Left colon (tissue), 2 donors: Measurements from ENCODE around the gene ANKAR. TPM values are rescaled to one million over a fixed set of nuclear protein-coding genes. Genes with fewer than 3 reads are reported as not detected.
A peak's percentile ranks its signal among the peaks of the same experiment; 100 is the strongest.
"Not testable (repeated sequence)": the region's sequence is repeated elsewhere in the genome, so short reads cannot be mapped to it uniquely, and the experiment has no call there.

ENCODE experiments used
- ATAC-seq: fragments of 200-7000 bp; cut with Tn5 transposase; one replicate; pipeline ENCODE4 v1.9.1; 2020; ENCODE audit warnings: mild to moderate bottlenecking, moderate library complexity
- DNase-seq, 2 donors: peaks; one replicate each; pipeline ENCODE4 v3.0.0-alpha.2; 2020
- intact Hi-C, 2 donors: fragments of 100-400 bp; cut with DNase I in 1 of 2; cut with micrococcal nuclease in 1 of 2; formaldehyde crosslinking; loops; one replicate each; pipeline versions ENCODE4 v1.11.2 to v1.14.0; 2022; cut with DNase I, micrococcal nuclease
- total RNA-seq, 2 donors: library from RNA; stranded (reverse); fragmentation: NEBNext Ultra II Directional; extraction: Animal tissue kit (Norgen Biotek cat#: 25700); gene quantifications; one replicate each; pipeline ENCODE4 v1.2.1, GENCODE V29; 2021
- donor health status: DM: no; HTN: no; CAD: no.
- donor health status: DM: yes; HTN: yes; CAD: no.

ANKAR gene
- total RNA-seq, 2 donors from 2014 or later: 7.6 to 10.6 TPM

DNA sequence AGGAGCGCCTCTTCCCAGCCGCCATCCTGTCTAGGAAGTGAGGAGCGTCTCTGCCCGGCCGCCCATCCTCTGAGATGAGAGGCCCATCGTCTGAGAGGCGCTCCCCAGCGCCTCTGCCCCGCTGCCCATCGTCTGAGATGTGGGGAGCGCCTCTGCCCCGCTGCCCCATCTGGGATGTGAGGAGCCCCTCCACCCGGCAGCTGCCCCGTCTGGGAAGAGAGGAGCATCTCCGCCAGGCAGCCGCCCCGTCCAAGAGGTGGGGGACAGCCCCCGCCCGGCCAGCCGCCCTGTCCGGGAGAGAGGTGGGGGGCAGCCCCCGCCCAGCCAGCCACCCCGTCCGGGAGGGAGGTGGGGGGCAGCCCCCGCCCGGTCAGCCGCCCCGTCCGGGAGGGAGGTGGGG, 21.0 kb upstream of the ANKAR start:
- DNase-seq, intact Hi-C loops, ATAC-seq: not testable (repeated sequence)

DNA sequence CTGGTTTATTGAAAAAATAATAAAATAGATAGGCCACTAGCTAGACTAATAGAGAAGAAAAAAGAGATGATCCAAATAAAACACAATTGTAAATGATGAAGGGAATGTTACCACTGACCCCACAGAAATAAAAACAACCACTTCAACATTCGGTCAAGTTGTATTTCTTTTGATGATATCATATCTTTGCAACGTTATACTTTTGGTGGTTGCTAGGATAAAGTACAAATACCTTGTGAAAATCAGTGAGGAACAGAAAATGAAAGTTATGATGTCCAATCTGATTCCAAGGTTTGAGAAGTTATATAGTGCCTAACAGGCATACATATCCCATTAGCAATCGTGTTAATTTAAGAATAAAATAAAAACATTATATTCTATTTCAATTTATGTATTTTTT, 19.8 kb upstream of the ANKAR start:
- no peak for DNase-seq
- no peak for ATAC-seq
- intact Hi-C loops: no loop called here

DNA sequence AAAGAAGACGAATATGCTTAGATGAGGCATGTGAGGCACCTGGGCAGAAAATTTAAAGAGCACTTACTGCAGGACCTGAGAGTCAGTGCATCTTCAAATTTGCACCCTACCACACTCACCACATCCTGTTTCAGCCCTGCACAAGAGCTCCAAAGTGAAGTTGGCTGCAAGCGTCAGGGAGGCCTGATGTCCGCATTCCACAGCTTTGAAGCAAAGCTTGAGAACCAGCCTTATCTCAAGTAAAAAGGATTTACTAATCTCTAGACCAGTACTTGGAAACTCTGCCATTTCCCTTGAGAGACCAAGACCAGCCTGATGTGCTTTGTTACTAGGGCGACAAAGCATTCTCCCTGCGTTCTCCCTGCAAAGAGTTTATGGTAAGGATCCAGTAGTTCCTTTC, 16.6 kb upstream of the ANKAR start:
- ATAC-seq (no peak), DNase-seq (peak in 1 of 2 donors; percentile 12)
- intact Hi-C loops: no loop called here

DNA sequence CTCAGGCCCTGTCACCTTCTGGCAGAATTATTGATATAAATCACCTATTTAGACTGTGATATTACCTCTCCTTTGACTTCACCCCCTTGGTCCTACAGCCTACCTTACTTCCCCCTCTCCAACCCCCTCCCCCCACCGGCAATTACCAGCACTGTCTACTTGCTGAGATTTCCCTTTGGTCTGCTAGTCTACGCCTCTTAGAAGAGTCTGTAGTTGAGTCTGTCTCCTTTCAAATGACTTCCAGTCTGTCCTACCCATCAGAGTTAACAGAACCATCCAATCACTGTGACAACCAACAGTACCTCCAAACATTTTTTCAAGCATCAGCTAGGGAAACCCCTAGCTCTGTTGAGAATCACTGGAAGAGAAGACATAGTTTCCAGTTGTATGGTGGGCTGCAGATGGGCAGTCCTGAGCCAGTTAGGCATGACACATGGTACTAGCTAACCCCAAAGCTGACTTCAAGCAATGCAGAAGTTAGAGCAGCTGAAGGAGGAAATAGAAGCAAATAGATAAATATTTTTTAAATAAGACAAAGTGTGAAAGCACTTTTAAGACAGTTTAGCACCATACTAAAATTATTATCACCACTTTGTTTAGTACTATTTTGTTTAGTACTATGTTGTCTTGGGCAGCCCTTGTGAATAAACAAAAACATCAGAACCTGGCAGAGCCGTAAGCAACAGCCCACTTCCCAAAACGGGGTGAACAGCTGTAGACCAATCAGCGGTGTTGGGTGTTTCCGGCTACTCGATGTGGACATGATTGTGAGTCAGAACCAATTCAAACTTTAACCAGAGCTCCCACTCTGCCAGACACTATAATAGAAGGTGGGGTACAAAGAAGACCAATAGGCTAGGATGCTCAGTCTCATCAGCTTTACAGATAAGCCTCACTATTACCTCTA, 15.9 kb upstream of the ANKAR start:
- ATAC-seq (no peak), DNase-seq (no peak)
- intact Hi-C loops: no loop called here

DNA sequence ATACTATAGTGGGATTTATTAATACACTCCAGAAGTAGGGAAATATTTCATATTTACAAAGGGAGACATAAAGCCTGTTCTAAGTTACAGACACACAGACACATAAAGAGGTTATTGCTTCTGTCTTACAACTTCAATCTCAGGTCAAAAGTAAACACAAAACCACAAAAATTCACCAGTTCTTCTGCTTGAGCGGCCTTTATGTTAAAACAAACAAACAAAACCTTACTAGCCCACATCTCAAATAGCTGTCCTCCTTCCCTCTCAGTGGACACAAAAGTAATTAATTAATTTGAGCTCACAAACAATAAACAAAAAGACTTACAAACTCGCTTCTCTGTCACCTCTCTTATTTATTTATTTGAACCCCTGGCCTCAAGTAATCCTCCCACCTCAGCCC, 14.7 kb upstream of the ANKAR start:
- no peak for DNase-seq
- intact Hi-C loops: loop anchor here in 1 of 2 donors (5.0 kb wide), 1 partner anchor 38 kb away; no protein-coding TSS in a partner anchor
- no peak for ATAC-seq

DNA sequence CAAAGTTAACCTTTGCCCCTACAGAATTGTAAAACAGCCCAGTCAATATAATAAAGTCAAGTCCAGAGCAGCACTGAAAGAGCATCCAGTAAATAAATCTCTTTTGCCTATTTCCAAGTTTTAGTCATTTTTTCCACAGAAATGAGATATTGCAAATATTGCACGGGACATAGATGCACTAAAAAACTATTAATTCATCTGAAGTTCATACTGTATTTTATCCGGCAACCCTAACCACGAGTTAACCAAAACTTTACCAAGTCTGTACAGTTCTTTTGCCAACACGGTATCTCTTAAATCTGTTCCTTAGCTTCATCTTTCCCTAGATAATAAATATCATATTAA, 13.7 kb upstream of the ANKAR start:
- intact Hi-C loops: loop anchor here in 1 of 2 donors (5.0 kb wide), 1 partner anchor 37 kb away; no protein-coding TSS in a partner anchor
- ATAC-seq (no peak), DNase-seq (no peak)

DNA sequence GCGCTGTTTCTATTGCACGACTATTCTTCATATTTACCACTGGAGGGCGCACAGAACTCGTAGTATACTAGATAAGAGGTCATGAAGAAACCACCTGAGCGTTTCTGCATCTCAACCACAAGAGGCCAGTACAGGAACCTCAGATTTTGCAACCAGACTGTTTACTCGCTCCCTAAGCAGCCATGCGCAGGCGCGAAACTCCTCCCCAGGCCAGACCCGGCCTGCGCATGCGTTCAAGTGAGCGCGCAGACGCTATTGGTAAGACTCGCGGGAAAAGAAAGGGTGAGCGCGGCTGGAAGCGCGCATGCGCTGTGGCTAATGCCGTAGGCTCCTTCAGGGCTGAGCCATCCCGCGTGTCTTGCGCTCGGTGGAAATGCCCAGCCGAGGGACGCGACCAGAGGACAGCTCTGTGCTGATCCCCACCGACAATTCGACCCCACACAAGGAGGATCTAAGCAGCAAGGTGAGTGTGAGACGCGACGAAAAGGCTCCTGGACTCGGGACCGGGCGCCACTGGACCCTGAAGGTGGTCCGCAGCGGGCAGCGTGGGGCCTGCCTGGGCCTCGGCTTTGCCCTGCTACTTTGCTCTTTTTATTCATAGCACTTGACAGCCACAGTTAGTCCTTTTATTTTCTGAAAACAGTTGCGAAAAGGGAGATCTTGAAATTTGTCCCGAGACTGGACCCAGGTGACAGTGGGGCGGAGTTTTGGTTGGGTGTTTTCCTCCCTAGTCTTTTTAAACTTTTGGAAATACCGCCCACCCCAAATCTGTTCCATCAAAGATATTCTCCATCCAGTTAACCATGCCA, 13.1 kb upstream of the ANKAR start, which contains the start of gene ASNSD1:
TSS of gene ASNSD1 (plus strand) at position 312 of the 809 bp plus-strand sequence. CDS start 4,674 bp downstream, outside the sequence.
- ATAC-seq: peak; percentile 93
- intact Hi-C loops: loop anchor here in 1 of 2 donors (5.0 kb wide), 1 partner anchor 36 kb away; no protein-coding TSS in a partner anchor
- DNase-seq: peak; percentile 99

DNA sequence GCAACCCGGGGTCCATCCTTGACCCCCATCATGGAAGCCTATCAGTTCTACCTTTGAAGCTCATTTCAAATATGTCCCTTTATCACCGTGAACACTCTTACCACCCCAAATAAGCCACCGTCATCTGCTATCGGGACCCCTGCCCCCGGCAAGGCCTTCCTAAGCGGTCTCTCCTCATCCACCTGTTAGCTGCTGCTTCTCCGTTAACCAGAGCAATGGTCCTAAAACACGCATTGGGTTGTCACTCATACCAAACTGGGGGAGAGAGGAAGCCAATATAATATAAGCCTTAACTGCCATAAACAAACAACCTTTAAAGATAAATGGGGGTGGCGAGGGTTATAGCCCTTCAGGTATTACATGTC, 12.5 kb upstream of the ANKAR start:
- ATAC-seq: no peak
- intact Hi-C loops: loop anchor here in 1 of 2 donors (5.0 kb wide), 1 partner anchor 35 kb away; no protein-coding TSS in a partner anchor
- DNase-seq: no peak

DNA sequence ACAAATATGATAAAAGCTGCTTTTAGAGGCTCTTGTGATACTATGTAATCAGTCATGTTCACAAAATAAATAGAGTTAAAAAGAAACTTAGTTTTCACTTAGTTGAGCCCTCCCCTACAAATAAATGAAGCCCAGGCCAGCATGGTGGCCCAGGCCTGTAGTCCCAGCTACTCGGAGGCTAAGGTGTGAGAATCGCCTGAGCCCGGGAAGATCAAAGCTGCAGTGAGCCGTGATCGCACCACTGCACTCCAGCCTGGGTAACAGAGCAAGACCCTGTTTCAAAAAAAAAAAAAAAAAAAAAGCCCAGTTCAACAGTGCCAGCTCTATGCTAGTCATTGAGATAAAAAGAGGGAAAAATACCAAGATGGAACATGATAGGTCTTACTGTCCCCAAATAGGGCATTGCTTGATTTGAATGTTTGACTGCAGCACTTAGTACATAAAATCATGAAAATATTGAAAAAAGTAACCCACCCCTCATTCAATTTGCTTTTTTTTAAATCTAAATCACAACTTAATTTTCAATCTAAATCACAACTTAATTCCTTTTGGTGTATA, 11.7 kb upstream of the ANKAR start:
- intact Hi-C loops: loop anchor here in 1 of 2 donors (5.0 kb wide), 1 partner anchor 35 kb away; no protein-coding TSS in a partner anchor
- no peak for DNase-seq
- ATAC-seq: no peak

DNA sequence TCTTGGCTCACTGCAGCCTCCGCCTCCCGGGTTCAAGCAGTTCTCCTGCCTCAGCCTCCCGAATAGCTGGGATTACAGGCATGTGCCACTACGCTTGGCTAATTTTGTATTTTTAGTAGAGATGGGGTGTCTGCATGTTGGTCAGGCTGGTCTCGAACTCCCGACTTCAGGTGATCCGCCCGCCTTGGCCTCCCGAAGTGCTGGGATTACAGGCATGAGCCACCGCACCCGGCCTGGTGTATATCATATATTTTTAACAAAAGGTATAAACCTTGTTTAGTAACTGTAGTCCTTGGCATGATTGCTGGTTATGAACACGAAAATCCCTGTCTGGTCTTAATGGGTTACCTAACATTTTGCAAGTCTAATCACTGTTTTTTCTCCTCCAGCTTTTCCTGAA, 11.2 kb upstream of the ANKAR start:
- ATAC-seq, DNase-seq: not testable (repeated sequence)
- intact Hi-C loops: loop anchor here in 1 of 2 donors (5.0 kb wide), 1 partner anchor 34 kb away; no protein-coding TSS in a partner anchor

DNA sequence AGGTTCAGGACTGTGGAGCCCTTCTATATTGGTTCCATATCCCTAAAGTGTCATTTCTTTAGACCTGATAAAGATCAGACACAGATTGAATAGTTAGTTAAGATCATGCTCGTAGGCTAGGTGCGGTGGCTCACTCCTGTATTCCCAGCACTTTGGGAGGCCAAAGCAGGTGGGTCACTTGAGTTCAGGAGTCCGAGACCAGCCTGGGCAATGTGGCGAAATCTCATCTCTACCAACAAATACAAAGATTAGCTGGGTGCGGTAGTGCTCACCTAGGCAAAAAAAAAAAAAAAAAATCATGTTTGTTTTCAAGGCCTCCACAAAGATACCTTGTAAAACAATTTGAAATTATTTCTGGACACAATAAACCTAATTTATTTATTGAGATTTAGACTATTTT, 4.6 kb upstream of the ANKAR start:
- intact Hi-C loops: loop anchor here in 1 of 2 donors (5.0 kb wide), 2 partner anchors 92 to 112 kb away; partner anchors contain the start of genes ORMDL1, OSGEPL1 and PMS1
- ATAC-seq (no peak), DNase-seq (no peak)

DNA sequence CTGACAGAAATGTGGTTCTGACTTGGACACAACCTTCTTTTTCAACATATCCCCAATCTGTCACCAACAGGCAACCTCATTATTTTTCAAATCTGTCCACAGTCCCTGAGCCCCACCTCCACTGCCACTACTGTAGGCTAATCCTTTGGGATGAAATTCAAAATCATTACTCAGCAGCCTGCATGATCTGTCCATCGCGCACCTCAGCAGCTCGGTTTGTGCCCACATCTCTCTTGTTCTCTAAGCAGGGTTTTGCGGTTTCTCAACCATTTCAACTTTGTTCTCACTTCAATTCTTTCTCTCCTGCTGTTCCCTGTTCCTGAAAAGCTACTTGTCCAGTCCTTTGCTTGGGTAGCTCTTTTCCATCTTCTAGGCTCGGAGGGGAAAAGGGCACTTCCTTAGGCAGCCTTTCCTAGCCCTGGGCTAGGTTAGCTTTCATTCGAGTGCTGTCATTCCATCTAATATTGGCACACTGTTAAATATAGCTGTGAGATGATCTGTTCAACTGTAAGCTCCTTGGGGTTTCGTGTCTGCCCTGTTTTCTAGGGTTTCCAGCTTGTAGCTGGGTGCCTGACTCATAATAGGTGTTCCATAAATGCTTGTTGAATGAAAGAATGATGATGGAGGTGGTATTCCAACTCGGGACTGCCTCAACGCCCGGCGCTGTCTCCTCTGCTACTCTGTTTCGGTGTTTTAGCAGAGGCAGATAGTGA, 653 bp upstream of the ANKAR start:
- intact Hi-C loops: loop anchor here in 1 of 2 donors (5.0 kb wide), 1 partner anchor 108 kb away; the partner anchor contains the start of genes ORMDL1 and PMS1
- DNase-seq (no peak), ATAC-seq (no peak)

DNA sequence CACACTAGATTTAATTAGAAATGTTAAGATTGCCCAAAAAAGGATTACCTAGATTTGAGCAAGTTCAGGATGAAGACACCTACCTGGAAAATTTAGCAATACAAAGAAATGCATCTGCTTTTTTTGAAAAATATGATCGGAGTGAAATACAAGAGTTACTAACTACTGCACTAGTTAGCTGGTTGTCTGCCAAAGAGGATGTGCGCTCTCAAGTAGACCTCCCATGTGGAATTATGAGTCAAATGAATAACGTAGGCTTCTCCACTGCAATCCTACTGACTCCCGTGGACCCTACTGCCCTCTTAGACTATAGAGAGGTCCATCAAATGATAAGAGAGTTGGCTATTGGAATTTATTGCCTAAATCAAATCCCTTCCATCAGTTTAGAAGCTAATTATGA, 2.0 kb downstream of the ANKAR start:
- intact Hi-C loops: no loop called here
- DNase-seq (no peak), ATAC-seq (no peak)

DNA sequence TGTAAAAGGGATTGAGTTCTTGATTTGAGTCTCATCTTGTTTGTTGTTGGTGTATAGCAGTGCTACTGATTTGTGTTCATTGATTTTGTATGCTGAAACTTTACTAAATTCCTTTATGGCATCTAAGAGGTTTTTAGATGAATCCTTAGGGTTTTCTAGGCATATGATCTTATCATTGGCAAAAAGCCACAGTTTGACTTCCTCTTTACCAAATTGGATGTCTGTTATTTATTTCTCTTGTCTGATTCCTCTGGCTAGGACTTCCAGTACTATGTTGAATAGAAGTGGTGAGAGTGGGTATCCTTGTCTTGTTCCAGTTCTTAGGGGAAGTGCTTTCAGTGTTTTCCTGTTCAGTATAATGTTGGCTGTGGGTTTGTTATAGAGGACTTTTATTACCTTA, 4.8 kb downstream of the ANKAR start:
- intact Hi-C loops: no loop called here
- DNase-seq: no peak

DNA sequence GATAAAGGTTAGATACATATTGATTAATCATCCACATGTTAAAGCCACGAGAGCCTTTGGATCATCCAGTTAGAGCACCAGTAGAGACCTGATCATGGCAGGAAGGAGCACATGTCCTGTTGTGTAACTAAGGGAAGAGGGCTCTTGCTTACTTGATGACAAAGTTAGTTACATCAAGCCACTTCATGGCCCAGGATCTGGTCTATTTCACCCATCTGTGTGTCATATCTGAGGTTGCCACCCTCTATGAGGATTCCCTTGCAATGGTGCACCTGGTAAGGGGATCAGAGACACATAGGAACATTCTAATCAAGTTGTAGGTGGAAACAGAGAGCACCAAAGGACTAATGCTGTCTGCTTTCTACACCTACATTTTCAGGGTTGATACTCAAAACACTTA, 6.7 kb downstream of the ANKAR start:
- ATAC-seq (no peak), DNase-seq (no peak)
- intact Hi-C loops: no loop called here

More for the DNA sequence above, 4.8 kb downstream of the ANKAR start:
- ATAC-seq: no peak

DNA sequence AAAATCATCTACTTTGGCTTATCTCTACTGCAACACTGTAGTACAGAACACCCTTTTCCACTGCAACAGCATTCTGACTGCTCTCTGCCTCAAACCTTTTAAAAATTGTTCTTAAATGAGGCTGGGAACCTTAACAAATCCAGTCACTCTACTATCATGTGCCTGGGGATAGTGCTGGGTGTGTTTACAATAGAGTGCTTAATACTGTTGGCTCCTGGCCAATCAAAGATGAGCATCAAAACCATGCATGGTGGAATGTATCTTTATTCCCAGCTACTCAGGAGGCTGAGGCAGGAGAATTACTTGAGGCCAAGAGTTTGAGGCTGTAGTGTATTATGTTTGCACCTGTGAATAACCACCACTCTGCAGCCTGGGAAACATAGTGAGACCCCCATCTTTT, 7.4 kb downstream of the ANKAR start:
- no peak for ATAC-seq
- intact Hi-C loops: no loop called here
- DNase-seq: no peak

DNA sequence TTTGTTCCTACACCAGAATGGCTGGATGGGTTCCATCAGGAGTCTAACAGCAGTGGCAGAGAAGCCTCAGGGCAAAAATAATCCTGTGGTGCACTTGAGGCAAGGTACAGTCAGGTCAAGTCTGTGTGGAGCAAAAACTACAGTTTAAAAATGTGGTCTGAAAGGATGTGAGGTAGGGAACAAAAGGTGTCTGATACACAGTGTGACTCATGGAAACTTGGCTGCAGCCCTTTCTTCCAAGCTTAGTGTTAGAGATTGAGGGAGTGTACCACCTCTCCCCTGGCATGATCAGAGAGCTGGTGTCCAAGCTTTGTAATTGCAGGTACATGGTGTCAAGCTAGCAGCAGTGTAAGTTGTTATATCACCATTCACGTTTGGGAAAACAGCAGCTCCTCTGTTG, 8.9 kb downstream of the ANKAR start:
- DNase-seq: no peak
- ATAC-seq: no peak
- intact Hi-C loops: no loop called here

DNA sequence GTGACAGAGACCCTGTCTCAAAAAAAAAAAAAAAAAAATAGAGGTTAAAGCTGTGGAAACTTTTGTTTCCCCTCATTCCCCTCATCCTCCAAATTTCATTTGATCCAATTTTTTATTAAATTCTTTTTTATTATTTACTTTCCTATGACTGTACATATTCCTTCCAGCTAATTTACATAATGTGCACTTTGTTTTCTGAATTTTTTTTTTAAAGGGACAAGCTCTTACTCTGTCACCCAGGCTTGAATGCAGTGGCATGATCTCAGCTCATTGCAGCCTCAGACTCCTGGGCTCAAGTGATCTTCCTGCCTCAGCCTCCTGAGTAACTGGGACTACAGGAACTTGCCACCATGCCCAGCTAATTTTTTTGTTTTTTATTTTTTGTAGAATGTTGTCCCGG, 10.3 kb downstream of the ANKAR start:
- intact Hi-C loops: no loop called here
- ATAC-seq: no peak

More for the DNA sequence above, 10.3 kb downstream of the ANKAR start:
- DNase-seq: no peak
